Panc1 (cell line): ENCODE data around the gene ZNF678. TPM values are rescaled to one million over a fixed set of nuclear protein-coding genes. Genes with fewer than 3 reads are reported as not detected.
"Not testable (repeated sequence)": the region's sequence is repeated elsewhere in the genome, so short reads cannot be mapped to it uniquely, and the experiment has no call there.

Experiments
- ATAC-seq: fragments of 200-7000 bp; cut with Tn5 transposase; 2 replicates; pipeline ENCODE4 v1.9.1; 2020; ENCODE audit warnings: mild to moderate bottlenecking, moderate library complexity
- BruUV-seq: library from RNA; stranded (reverse); fragments of 400-500 nt; replicated peaks from 2 replicates; lab custom pipeline; 2021; lab: Mats Ljungman, UMichigan
- CTCF ChIA-PET: fragments of 300-600 bp; sonication (Branson Sonifier 250); formaldehyde crosslinking; loops from one replicate; lab custom pipeline; 2022; ENCODE audit warnings: antibody characterized with exemption; lab: Charles Lee
- POLR2A ChIA-PET: fragments of 300-600 bp; sonication (Branson Sonifier 250); formaldehyde crosslinking; loops from one replicate; lab custom pipeline; 2022; ENCODE audit warnings: antibody characterized with exemption; lab: Charles Lee
- DNase-seq: peaks from one replicate; pipeline ENCODE4 v3.0.0-alpha.2; 2010; ENCODE audit warnings: low read depth, low spot score
- H3K27ac ChIP-seq: 2 replicates; pipeline ENCODE4 v1.5.1; 2011; ENCODE audit warnings: mild to moderate bottlenecking, low read length, inconsistent platforms
- H3K27me3 ChIP-seq: fragments of 200-500 bp; sonication (Bioruptor generic); 2 replicates; pipeline ENCODE4 v1.6.0; 2014; ENCODE audit warnings: low read length, inconsistent platforms; ENCODE audit not compliant: control insufficient read depth, insufficient read depth
- H3K36me3 ChIP-seq: fragments of 200-500 bp; sonication (Bioruptor generic); 2 replicates; pipeline ENCODE4 v1.5.1; 2014; ENCODE audit warnings: inconsistent platforms, mild to moderate bottlenecking, low read length, moderate library complexity; ENCODE audit not compliant: control insufficient read depth, insufficient read depth
- H3K4me1 ChIP-seq: 2 replicates; pipeline ENCODE4 v1.5.1; 2011; ENCODE audit warnings: inconsistent platforms, mild to moderate bottlenecking, low read length, moderate library complexity; ENCODE audit not compliant: control insufficient read depth, insufficient read depth
- H3K4me3 ChIP-seq, 2 experiments: 2 replicates each; pipeline ENCODE4 v1.5.1; 2011 to 2012; ENCODE audit warnings: low read depth in 2 of 2, low read length in 2 of 2, mild to moderate bottlenecking in 2 of 2, inconsistent platforms in 1 of 2, moderate library complexity in 1 of 2
- H3K9me3 ChIP-seq: fragments of 200-500 bp; sonication (Bioruptor generic); 2 replicates; pipeline ENCODE4 v1.5.1; 2014; ENCODE audit warnings: low read depth, mild to moderate bottlenecking, inconsistent platforms, low read length, moderate library complexity; ENCODE audit not compliant: control insufficient read depth, insufficient read depth
- CTCF ChIP-seq: fragments of 450-650 bp; IDR thresholded peaks from 2 replicates; pipeline ENCODE4 v1.5.1; 2017; ENCODE audit warnings: mild to moderate bottlenecking
- POLR2AphosphoS5 ChIP-seq: IDR thresholded peaks from 2 replicates; pipeline ENCODE4 v1.6.1; 2012; ENCODE audit warnings: mild to moderate bottlenecking, low read depth, low read length, moderate library complexity
- REST ChIP-seq, 2 experiments: IDR thresholded peaks; 2 replicates each; pipeline ENCODE4 v1.6.1; 2011 to 2012; ENCODE audit warnings: low read depth in 2 of 2, control low read depth in 1 of 2, low read length in 1 of 2, mild to moderate bottlenecking in 1 of 2, moderate library complexity in 1 of 2; ENCODE audit not compliant: insufficient read depth in 1 of 2
- SIN3A ChIP-seq: IDR thresholded peaks from 2 replicates; pipeline ENCODE4 v1.6.1; 2012; ENCODE audit warnings: low read depth, mild to moderate bottlenecking, low read length, moderate library complexity, borderline replicate concordance; ENCODE audit not compliant: insufficient read depth
- TCF7L2 ChIP-seq: IDR thresholded peaks from 2 replicates; pipeline ENCODE4 v1.6.1; 2011; ENCODE audit warnings: mild to moderate bottlenecking, low read depth, low read length, inconsistent platforms
- in situ Hi-C: cut with HindIII; loops from 2 replicates; pipeline ENCODE4 v1.10.0; 2016; ENCODE audit warnings: low sequenced_read_pairs, low pct_unique_long_range_greater_than_20kb
- intact Hi-C: fragments of 100-400 bp; cut with micrococcal nuclease; formaldehyde crosslinking; loops from one replicate; pipeline ENCODE4 v1.10.0; 2022; ENCODE audit not compliant: unreplicated experiment
- total RNA-seq: library from RNA; stranded (reverse); gene quantifications from one replicate; pipeline ENCODE4 v1.2.1, GENCODE V29; 2021; ENCODE audit not compliant: unreplicated experiment

The ZNF678 gene
- total RNA-seq, 1 experiment from 2014 or later: 8.0 TPM

DNA sequence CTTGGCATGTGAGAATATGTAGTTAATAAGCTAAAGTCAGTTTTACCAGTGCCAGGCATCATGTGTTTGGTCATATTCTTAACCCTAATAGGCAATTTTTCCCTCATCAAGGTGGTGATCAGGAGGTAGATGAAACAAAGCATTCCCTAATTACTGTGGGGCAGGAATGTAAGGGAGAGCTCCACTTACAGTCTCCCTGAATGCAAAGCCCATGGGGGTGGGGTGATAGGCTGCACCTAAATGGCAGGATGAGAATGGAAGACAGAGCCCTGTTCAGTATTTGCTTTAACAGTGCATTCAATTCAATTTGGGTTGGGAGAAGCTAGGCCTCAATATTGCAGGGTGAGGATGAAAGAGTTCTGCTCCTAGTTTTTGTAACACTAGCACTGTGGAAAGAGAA is 23.4 kb downstream of the ZNF678 start:
- H3K27me3 ChIP-seq: no peaks in the 10 kb centered on the region
- H3K36me3 ChIP-seq: no peaks in the 10 kb centered on the region
- H3K9me3 ChIP-seq: peaks cover 28% of the 10 kb centered on the region; the same call in 1 of the 2 replicates
- TF ChIP-seq REST (IDR thresholded peaks at IDR 0.05; ENCODE audit: insufficient read depth in 1 of 2, low read depth in 2 of 2, low read length in 1 of 2) (no peak), CTCF (no peak), POLR2AphosphoS5 (no peak), TCF7L2 (no peak), SIN3A (no peak)
- CTCF ChIA-PET: no interaction called here
- H3K4me1 ChIP-seq: no peaks in the 10 kb centered on the region
- ATAC-seq (no peak), DNase-seq (no peak)
- POLR2A ChIA-PET: no interaction called here
- no TSS peak for BruUV-seq
- H3K4me3 ChIP-seq: no peak overlapping the region
- in situ Hi-C loops (no loop called here), intact Hi-C loops (no loop called here)
- no peak overlapping the region for H3K27ac ChIP-seq

DNA sequence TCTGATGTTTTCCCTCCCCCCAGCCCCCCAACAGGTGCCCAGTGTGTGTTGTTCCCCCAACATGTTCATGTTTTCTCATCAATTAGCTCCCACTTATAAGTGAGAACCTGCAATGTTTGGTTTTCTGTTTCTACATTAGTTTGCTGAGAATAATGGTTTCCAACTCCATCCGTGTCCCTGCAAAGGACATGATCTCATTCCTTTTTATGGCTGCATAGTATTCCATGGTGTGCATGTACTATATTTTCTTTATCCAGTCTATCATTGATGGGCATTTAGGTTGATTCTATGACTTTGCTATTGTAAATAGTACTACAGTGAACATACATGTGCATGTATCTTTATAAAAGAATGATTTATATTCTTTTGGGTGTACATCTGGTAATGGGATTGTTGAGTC is 24.6 kb downstream of the ZNF678 start:
- in situ Hi-C loops: no loop called here
- ChIA-PET POLR2A (no interaction called here), CTCF (no interaction called here)
- no peak overlapping the region for H3K4me3 ChIP-seq
- H3K9me3 ChIP-seq: peaks cover 25% of the 10 kb centered on the region; the same call in 1 of the 2 replicates
- H3K27ac ChIP-seq: no peak overlapping the region
- H3K27me3 ChIP-seq: no peaks in the 10 kb centered on the region
- DNase-seq (no peak), ATAC-seq (no peak)
- intact Hi-C loops: no loop called here
- H3K36me3 ChIP-seq: no peaks in the 10 kb centered on the region
- TF ChIP-seq REST (IDR thresholded peaks at IDR 0.05; ENCODE audit: insufficient read depth in 1 of 2, low read depth in 2 of 2, low read length in 1 of 2): no peak
- BruUV-seq: no TSS peak
- H3K4me1 ChIP-seq: no peaks in the 10 kb centered on the region

GRCh38 chr1:227588769-227589168 is 25.4 kb downstream of the ZNF678 start:
- peaks cover 26% of the 10 kb centered on the region; the same call in 1 of the 2 replicates for H3K9me3 ChIP-seq
- ATAC-seq, H3K36me3 ChIP-seq, H3K4me1 ChIP-seq, CTCF ChIA-PET, intact Hi-C loops, in situ Hi-C loops, POLR2A ChIA-PET, BruUV-seq, H3K27ac ChIP-seq, H3K4me3 ChIP-seq, DNase-seq, H3K27me3 ChIP-seq: not testable (repeated sequence)

- ATAC-seq, in situ Hi-C loops, BruUV-seq, H3K27me3 ChIP-seq, POLR2A ChIA-PET, H3K27ac ChIP-seq, H3K36me3 ChIP-seq, H3K4me3 ChIP-seq, intact Hi-C loops, DNase-seq, CTCF ChIA-PET, H3K4me1 ChIP-seq: not testable (repeated sequence)
- H3K9me3 ChIP-seq: peaks cover 20% of the 10 kb centered on the region; the same call in 1 of the 2 replicates
These were observed 26.4 kb downstream of the ZNF678 start for GRCh38 chr1:227589777-227590176.
